Measurements from ENCODE around the gene CHST15. TPM values are rescaled to one million over a fixed set of nuclear protein-coding genes. Genes with fewer than 3 reads are reported as not detected.

CHST15 gene
- total RNA-seq, 1 experiment from 2014 or later, result 26.7 TPM

GRCh38 chr10:123999261-123999660 lies 94.1 kb downstream of the CHST15 start:
- H3K27ac Mint-ChIP-seq (ENCODE audit: unreplicated experiment), result no peak overlapping the region

GRCh38 chr10:123998197-123999141 lies 94.9 kb downstream of the CHST15 start:
- TF ChIP-seq CTCF (IDR thresholded peaks at IDR 0.05; ENCODE audit: insufficient read depth in 1 of 2, low read depth in 1 of 2, low read length in 1 of 2, severe bottlenecking in 1 of 2, unreplicated experiment in 1 of 2), result no peak
- no peaks in the 10 kb centered on the region for H3K9me3 ChIP-seq
- peaks cover 5% of the 10 kb centered on the region for H3K27me3 Mint-ChIP-seq (ENCODE audit: insufficient read depth, unreplicated experiment)
- no peaks in the 10 kb centered on the region for H3K36me3 ChIP-seq (ENCODE audit: control insufficient read depth, insufficient read depth, low read length)
- H3K36me3 Mint-ChIP-seq (ENCODE audit: insufficient read depth, unreplicated experiment), result peaks cover 29% of the 10 kb centered on the region
- no peak for DNase-seq
- H3K4me1 Mint-ChIP-seq (ENCODE audit: low read depth, unreplicated experiment), result peaks cover 13% of the 10 kb centered on the region
- ChIA-PET POLR2A (no interaction called here), CTCF (interaction anchor here (0.6 kb wide), 1 partner anchor 137 kb away, joined by 4 read pairs; no protein-coding TSS in a partner anchor)
- H3K27me3 ChIP-seq (replicated peaks; ENCODE audit: control insufficient read depth, insufficient read depth, low read length), result no peaks in the 10 kb centered on the region
- intact Hi-C loops (cut with micrococcal nuclease; ENCODE audit: unreplicated experiment), result loop anchor here (5.0 kb wide), 2 partner anchors 94 to 504 kb away; partner anchors contain the start of gene CHST15
- H3K9me3 Mint-ChIP-seq (ENCODE audit: unreplicated experiment), result no peaks in the 10 kb centered on the region
- H3K4me1 ChIP-seq, result peaks cover 9% of the 10 kb centered on the region; the same call in 1 of the 2 replicates
- no peak overlapping the region for H3K27ac Mint-ChIP-seq (ENCODE audit: unreplicated experiment)
- no peak overlapping the region for H3K4me3 ChIP-seq (ENCODE audit: low read depth, low read length)
- no TSS peak for BruUV-seq (replicated peaks)
- no peak overlapping the region for H3K4me3 Mint-ChIP-seq (ENCODE audit: unreplicated experiment)

More at GRCh38 chr10:123999261-123999660, 94.1 kb downstream of the CHST15 start:
- no peaks in the 10 kb centered on the region for H3K27me3 ChIP-seq (replicated peaks; ENCODE audit: control insufficient read depth, insufficient read depth, low read length)
- peaks cover 8% of the 10 kb centered on the region for H3K4me1 Mint-ChIP-seq (ENCODE audit: low read depth, unreplicated experiment)
- ChIA-PET CTCF (interaction anchor here (0.6 kb wide), 1 partner anchor 16 kb away, joined by 4 read pairs; no protein-coding TSS in a partner anchor), POLR2A (no interaction called here)
- H3K4me3 Mint-ChIP-seq (ENCODE audit: unreplicated experiment), result no peak overlapping the region
- H3K4me1 ChIP-seq, result peaks cover 9% of the 10 kb centered on the region; the same call in 1 of the 2 replicates
- H3K36me3 ChIP-seq (ENCODE audit: control insufficient read depth, insufficient read depth, low read length), result no peaks in the 10 kb centered on the region
- BruUV-seq (replicated peaks), result no TSS peak
- DNase-seq, result no peak
- H3K4me3 ChIP-seq (ENCODE audit: low read depth, low read length), result no peak overlapping the region
- H3K9me3 ChIP-seq, result no peaks in the 10 kb centered on the region
- no peak for TF ChIP-seq CTCF (IDR thresholded peaks at IDR 0.05; ENCODE audit: insufficient read depth in 1 of 2, low read depth in 1 of 2, low read length in 1 of 2, severe bottlenecking in 1 of 2, unreplicated experiment in 1 of 2)
- H3K27me3 Mint-ChIP-seq (ENCODE audit: insufficient read depth, unreplicated experiment), result no peaks in the 10 kb centered on the region
- no peaks in the 10 kb centered on the region for H3K9me3 Mint-ChIP-seq (ENCODE audit: unreplicated experiment)
- intact Hi-C loops (cut with micrococcal nuclease; ENCODE audit: unreplicated experiment), result loop anchor here (5.0 kb wide), 2 partner anchors 93 to 503 kb away; partner anchors contain the start of gene CHST15
- peaks cover 29% of the 10 kb centered on the region for H3K36me3 Mint-ChIP-seq (ENCODE audit: insufficient read depth, unreplicated experiment)

GRCh38 chr10:123997486-123998196 lies 95.8 kb downstream of the CHST15 start:
- POLR2A ChIA-PET, result no interaction called here
- BruUV-seq (replicated peaks), result no TSS peak
- no peak overlapping the region for H3K4me3 Mint-ChIP-seq (ENCODE audit: unreplicated experiment)
- no peaks in the 10 kb centered on the region for H3K36me3 ChIP-seq (ENCODE audit: control insufficient read depth, insufficient read depth, low read length)
- H3K27me3 Mint-ChIP-seq (ENCODE audit: insufficient read depth, unreplicated experiment), result peaks cover 6% of the 10 kb centered on the region
- no peak overlapping the region for H3K27ac Mint-ChIP-seq (ENCODE audit: unreplicated experiment)
- H3K4me1 ChIP-seq, result peaks cover 9% of the 10 kb centered on the region; the same call in 1 of the 2 replicates
- no peaks in the 10 kb centered on the region for H3K27me3 ChIP-seq (replicated peaks; ENCODE audit: control insufficient read depth, insufficient read depth, low read length)
- H3K4me1 Mint-ChIP-seq (ENCODE audit: low read depth, unreplicated experiment), result peaks cover 13% of the 10 kb centered on the region
- DNase-seq, result no peak
- CTCF ChIA-PET, result interaction anchor here (0.6 to 1.5 kb wide), 2 partner anchors 138 to 299 kb away, joined by 3 to 4 read pairs; no protein-coding TSS in a partner anchor
- intact Hi-C loops (cut with micrococcal nuclease; ENCODE audit: unreplicated experiment), result loop anchor here (5.0 kb wide), 2 partner anchors 95 to 505 kb away; partner anchors contain the start of gene CHST15
- no peaks in the 10 kb centered on the region for H3K9me3 ChIP-seq
- no peak overlapping the region for H3K4me3 ChIP-seq (ENCODE audit: low read depth, low read length)
- no peaks in the 10 kb centered on the region for H3K9me3 Mint-ChIP-seq (ENCODE audit: unreplicated experiment)
- H3K36me3 Mint-ChIP-seq (ENCODE audit: insufficient read depth, unreplicated experiment), result peaks cover 29% of the 10 kb centered on the region
- no peak for TF ChIP-seq CTCF (IDR thresholded peaks at IDR 0.05; ENCODE audit: insufficient read depth in 1 of 2, low read depth in 1 of 2, low read length in 1 of 2, severe bottlenecking in 1 of 2, unreplicated experiment in 1 of 2)

Data from Caco-2 (cell line).